Right renal pelvis (tissue), 4 donors: Measurements from ENCODE around the gene ELMOD3. TPM values are rescaled to one million over a fixed set of nuclear protein-coding genes. Genes with fewer than 3 reads are reported as not detected.
"Not testable (repeated sequence)": the region's sequence is repeated elsewhere in the genome, so short reads cannot be mapped to it uniquely, and the experiment has no call there.

Experiments used
- DNase-seq, 4 donors: peaks; one replicate each; pipeline ENCODE4 v3.0.0-alpha.2; 2013; ENCODE audit warnings: low read depth in 4 of 4, low spot score in 3 of 4, missing footprints in 1 of 4
- polyA plus RNA-seq, 4 donors: library from polyadenylated mRNA; unstranded; fragments of 120-200 nt; gene quantifications; one replicate each; pipeline ENCODE4 v1.2.1, GENCODE V29; 2013; ENCODE audit not compliant: insufficient read length in 4 of 4

The ELMOD3 gene
- polyA plus RNA-seq, 4 donors, result 23.9 to 27.7 (median 25.7) TPM

- DNase-seq, result no peak
These were observed 44.0 kb downstream of the ELMOD3 start for GRCh38 chr2:85398426-85399182.

GRCh38 chr2:85399183-85399455, 44.5 kb downstream of the ELMOD3 start:
- DNase-seq, result no peak

GRCh38 chr2:85400023-85400422, 45.5 kb downstream of the ELMOD3 start:
- DNase-seq, result no peak

- no peak for DNase-seq
These were observed 46.2 kb downstream of the ELMOD3 start for GRCh38 chr2:85400541-85401463.

GRCh38 chr2:85401464-85401805, 46.9 kb downstream of the ELMOD3 start:
- no peak for DNase-seq

GRCh38 chr2:85401844-85402243, 47.3 kb downstream of the ELMOD3 start:
- DNase-seq, result no peak

- no peak for DNase-seq
These were observed 50.9 kb downstream of the ELMOD3 start for GRCh38 chr2:85405201-85406059.

GRCh38 chr2:85409845-85410583, 55.4 kb downstream of the ELMOD3 start, which contains the start of gene CAPG:
Gene CAPG (minus strand): TSS chr2:85410366. CDS start chr2:85402145, 8,221 bp downstream.
- no peak for DNase-seq

- DNase-seq, result no peak
These were observed 56.2 kb downstream of the ELMOD3 start for GRCh38 chr2:85410584-85411404.

GRCh38 chr2:85411405-85411748, 56.8 kb downstream of the ELMOD3 start:
- DNase-seq, result no peak

- DNase-seq, result no peak
These were observed 59.2 kb downstream of the ELMOD3 start for GRCh38 chr2:85413592-85414420.

- not testable (repeated sequence) for DNase-seq
These were observed 59.8 kb downstream of the ELMOD3 start for GRCh38 chr2:85414421-85414759.

GRCh38 chr2:85414761-85415553, 60.4 kb downstream of the ELMOD3 start:
- no peak for DNase-seq

- no peak for DNase-seq
These were observed 61.5 kb downstream of the ELMOD3 start for GRCh38 chr2:85415980-85416650.

- peak in 1 of 4 donors; percentile 85 for DNase-seq
These were observed 63.8 kb downstream of the ELMOD3 start, which contains the start of gene SH2D6 for GRCh38 chr2:85418132-85419008. Gene SH2D6 (plus strand): TSS chr2:85418714. CDS start chr2:85429466, 10,752 bp downstream.

GRCh38 chr2:85419009-85419675, 64.6 kb downstream of the ELMOD3 start:
- no peak for DNase-seq
